Adipocyte (in vitro differentiated cells): Measurements from ENCODE around the gene PRKN.

Source experiments
- DNase-seq: peaks from one replicate; pipeline ENCODE4 v3.0.0-alpha.2; 2015; ENCODE audit warnings: low read depth
- H3K27me3 ChIP-seq: replicated peaks from 2 replicates; pipeline ENCODE4 v1.7.0; 2013; ENCODE audit warnings: mild to moderate bottlenecking, low read length, moderate library complexity; ENCODE audit not compliant: control insufficient read depth, insufficient read depth
- H3K36me3 ChIP-seq: 2 replicates; pipeline ENCODE4 v1.7.0; 2013; ENCODE audit warnings: low read length, mild to moderate bottlenecking, moderate library complexity; ENCODE audit not compliant: control insufficient read depth, insufficient read depth, severe bottlenecking
- H3K4me1 ChIP-seq: 2 replicates; pipeline ENCODE4 v1.7.0; 2013; ENCODE audit warnings: mild to moderate bottlenecking, low read length, moderate library complexity; ENCODE audit not compliant: control insufficient read depth, insufficient read depth
- H3K4me3 ChIP-seq: 2 replicates; pipeline ENCODE4 v1.7.0; 2013; ENCODE audit warnings: mild to moderate bottlenecking, low read length, moderate library complexity
- H3K9ac ChIP-seq: 2 replicates; pipeline ENCODE4 v1.7.0; 2013; ENCODE audit warnings: mild to moderate bottlenecking, low read length, moderate library complexity
- H3K9me3 ChIP-seq: 2 replicates; pipeline ENCODE4 v1.7.0; 2013; ENCODE audit warnings: mild to moderate bottlenecking, low read length, moderate library complexity; ENCODE audit not compliant: control insufficient read depth

The PRKN gene

DNA sequence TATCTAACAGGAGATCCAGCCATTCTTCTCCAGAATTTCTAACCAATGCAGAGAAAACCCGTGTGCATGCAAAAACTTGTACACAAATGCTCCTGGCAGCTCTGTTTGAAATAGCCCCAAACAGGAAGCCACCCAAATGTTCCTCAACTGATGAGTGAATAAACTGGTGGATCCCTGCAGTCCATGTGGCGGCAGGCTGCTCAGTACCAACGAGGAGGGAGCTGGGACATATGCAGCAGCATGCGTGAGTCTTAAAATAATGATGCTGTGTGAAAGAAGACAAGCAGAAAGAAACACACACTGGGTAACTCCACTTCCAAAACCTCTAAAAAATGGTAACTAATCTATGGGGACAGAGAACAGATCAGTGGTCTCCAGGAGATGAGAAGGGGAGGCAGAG, 911.6 kb downstream of the PRKN start:
- no peaks in the 10 kb centered on the region for H3K27me3 ChIP-seq
- no peaks in the 10 kb centered on the region for H3K9me3 ChIP-seq
- H3K4me1 ChIP-seq = no peaks in the 10 kb centered on the region

DNA sequence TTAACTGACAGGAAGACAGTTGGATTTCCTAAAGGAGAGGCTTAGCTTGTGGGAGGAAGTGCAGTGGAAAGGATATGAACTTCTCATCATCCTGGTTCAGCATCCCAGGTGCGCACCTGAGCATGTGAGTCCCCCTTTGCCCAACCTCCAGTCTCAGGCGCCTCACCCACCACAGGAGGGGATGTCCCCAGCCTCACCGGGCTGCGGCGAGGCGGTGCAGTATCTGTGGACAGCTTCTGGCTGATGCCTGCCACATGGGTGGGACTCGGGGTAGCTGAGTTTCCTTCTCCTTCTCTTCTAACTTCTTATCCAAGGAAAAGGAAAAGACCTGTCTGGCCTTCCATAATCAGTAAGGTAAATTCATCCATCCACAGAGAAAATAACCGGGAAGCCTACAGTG, 914.4 kb downstream of the PRKN start:
- no peak for DNase-seq
- H3K36me3 ChIP-seq = no peaks in the 10 kb centered on the region
- no peak overlapping the region for H3K9ac ChIP-seq
- no peak overlapping the region for H3K4me3 ChIP-seq
- no peaks in the 10 kb centered on the region for H3K9me3 ChIP-seq
- no peaks in the 10 kb centered on the region for H3K27me3 ChIP-seq
- no peaks in the 10 kb centered on the region for H3K4me1 ChIP-seq

More for the DNA sequence above, 911.6 kb downstream of the PRKN start:
- Histone ChIP-seq H3K4me3 (no peak overlapping the region), H3K36me3 (no peaks in the 10 kb centered on the region), H3K9ac (no peak overlapping the region)
- no peak for DNase-seq

DNA sequence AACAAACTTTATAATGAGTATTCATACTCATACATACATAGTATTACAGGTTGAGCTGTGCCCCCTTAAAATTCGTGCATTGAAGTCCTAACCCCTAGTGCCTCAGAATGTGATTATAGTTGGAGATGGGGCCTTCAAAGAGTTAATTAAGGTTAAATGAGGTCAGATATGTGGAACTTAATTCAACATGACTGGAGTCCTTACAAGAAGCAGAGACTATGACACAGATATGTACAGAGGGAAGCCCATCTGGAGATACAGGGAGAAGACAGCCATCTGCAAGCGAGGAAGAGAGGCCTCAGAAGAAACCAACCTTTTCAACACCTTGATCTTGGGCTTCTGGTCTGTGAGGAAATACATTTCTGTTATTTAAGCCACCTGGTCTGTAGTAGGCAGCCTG, 917.6 kb downstream of the PRKN start:
- Histone ChIP-seq H3K27me3 (no peaks in the 10 kb centered on the region), H3K9ac (no peak overlapping the region), H3K4me3 (no peak overlapping the region), H3K4me1 (no peaks in the 10 kb centered on the region), H3K9me3 (no peaks in the 10 kb centered on the region), H3K36me3 (no peaks in the 10 kb centered on the region)
- DNase-seq = no peak

DNA sequence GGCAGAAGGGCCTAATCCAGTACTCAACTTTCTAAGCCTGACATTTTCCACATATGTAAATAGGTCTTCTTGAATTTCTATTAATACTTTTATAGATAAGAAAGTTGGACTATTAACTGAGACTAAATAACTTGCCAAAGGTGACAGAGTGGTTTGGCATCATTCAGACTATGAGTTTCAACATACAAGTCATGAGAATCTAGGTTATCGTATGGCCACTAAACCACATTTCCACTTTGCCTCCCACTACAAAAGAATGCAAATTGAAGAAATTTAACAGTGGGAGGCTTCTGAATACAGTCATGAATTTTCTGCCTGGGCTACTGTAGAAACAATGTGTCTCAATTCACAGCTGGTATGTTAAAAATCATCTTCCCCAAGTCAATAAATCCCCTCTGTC, 922.7 kb downstream of the PRKN start:
- Histone ChIP-seq H3K36me3 (no peaks in the 10 kb centered on the region), H3K9ac (no peak overlapping the region), H3K9me3 (no peaks in the 10 kb centered on the region), H3K27me3 (no peaks in the 10 kb centered on the region), H3K4me3 (no peak overlapping the region), H3K4me1 (no peaks in the 10 kb centered on the region)
- no peak for DNase-seq

DNA sequence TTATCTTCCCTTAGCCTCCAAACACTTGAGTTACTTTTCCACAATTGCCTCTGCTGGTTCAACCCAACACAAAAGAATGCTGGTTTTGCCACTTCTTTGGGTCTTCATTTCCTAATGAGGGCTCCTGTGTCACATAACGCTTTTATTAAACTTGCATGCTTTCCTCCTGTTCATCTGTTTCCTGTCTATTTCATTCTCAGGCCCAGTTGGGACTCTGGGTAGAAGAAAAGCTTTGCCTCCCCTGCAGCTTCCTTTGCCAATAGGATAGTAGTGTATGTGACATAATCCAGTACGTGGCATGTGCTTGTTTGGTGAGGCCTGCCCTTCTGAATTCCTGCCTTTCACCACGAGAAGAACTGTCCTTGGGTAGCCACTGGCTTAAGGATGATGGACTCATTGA, 924.4 kb downstream of the PRKN start:
- Histone ChIP-seq H3K9me3 (no peaks in the 10 kb centered on the region), H3K36me3 (no peaks in the 10 kb centered on the region), H3K9ac (no peak overlapping the region), H3K4me1 (no peaks in the 10 kb centered on the region), H3K27me3 (no peaks in the 10 kb centered on the region), H3K4me3 (no peak overlapping the region)
- DNase-seq = no peak

DNA sequence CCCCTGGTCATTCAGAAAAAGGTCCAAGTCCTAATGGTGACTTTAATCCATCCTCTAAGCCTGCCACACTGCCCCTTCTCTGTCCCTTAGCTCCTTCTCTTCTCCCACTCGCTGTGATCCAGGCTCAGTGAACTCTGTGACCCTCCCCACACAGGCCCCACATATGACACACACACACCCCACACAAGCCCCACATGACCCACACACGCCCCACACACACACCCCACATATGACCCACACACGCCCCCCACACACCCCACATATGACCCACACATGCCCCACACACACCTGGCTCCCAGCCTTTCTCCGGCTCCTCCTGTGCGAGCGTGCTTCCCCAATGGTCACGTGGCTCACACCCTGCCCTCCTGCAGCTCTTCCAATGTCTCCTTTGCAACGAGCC, 925.3 kb downstream of the PRKN start:
- no peak overlapping the region for H3K9ac ChIP-seq
- no peak for DNase-seq

DNA sequence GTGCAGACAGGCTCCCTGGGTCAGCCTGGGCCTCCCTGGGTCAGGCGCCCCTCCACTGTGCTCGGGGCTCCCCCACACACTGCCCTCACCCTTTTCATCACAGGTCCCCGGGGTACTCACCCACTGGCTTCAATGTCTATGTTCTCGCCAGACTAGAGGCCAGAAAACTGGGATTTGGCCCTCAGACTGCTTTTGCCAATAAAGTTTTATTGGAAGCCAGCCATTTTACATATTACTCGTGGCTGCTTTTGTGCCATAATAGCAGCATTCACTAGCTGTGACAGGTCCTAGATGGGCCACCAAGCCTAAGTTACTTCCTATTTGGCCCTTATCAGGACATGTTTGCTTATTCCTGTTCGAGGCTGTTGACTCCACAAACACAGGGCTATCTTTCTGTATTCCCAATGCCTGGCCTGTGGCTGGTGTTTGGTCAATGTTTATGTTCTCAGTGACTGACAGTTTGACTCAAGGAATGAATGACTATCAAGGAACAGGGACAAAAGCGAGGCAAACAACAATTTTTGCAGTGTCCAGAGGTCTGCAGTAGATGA, 928.6 kb downstream of the PRKN start:
- Histone ChIP-seq H3K4me1 (no peaks in the 10 kb centered on the region), H3K27me3 (no peaks in the 10 kb centered on the region), H3K9me3 (no peaks in the 10 kb centered on the region), H3K36me3 (no peaks in the 10 kb centered on the region), H3K4me3 (no peak overlapping the region), H3K9ac (no peak overlapping the region)
- DNase-seq = no peak

More for the DNA sequence above, 925.3 kb downstream of the PRKN start:
- H3K4me3 ChIP-seq = no peak overlapping the region
- H3K27me3 ChIP-seq = no peaks in the 10 kb centered on the region
- no peaks in the 10 kb centered on the region for H3K9me3 ChIP-seq
- no peaks in the 10 kb centered on the region for H3K4me1 ChIP-seq
- no peaks in the 10 kb centered on the region for H3K36me3 ChIP-seq

DNA sequence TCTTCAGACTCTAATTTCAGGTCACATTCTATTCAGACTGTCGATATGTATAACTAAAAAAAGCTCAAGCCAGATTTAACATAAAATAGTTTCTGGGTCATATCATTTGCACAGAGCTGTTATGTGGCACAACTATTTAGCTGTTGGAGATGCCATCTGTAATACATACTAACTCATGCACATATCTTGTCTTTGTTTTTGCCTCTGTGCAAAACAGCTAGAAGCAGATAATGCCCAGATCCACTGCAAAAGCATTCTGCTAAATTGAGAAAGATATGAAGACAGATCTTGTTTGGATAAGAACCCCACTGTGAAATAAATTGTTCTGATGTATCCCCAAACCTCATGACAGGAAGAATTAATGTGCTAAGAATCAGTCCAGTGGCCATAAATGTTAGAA, 930.9 kb downstream of the PRKN start:
- no peak overlapping the region for H3K4me3 ChIP-seq
- H3K9me3 ChIP-seq = peaks cover 4% of the 10 kb centered on the region
- H3K36me3 ChIP-seq = no peaks in the 10 kb centered on the region
- H3K9ac ChIP-seq = no peak overlapping the region
- H3K27me3 ChIP-seq = no peaks in the 10 kb centered on the region
- no peaks in the 10 kb centered on the region for H3K4me1 ChIP-seq
- DNase-seq = no peak

DNA sequence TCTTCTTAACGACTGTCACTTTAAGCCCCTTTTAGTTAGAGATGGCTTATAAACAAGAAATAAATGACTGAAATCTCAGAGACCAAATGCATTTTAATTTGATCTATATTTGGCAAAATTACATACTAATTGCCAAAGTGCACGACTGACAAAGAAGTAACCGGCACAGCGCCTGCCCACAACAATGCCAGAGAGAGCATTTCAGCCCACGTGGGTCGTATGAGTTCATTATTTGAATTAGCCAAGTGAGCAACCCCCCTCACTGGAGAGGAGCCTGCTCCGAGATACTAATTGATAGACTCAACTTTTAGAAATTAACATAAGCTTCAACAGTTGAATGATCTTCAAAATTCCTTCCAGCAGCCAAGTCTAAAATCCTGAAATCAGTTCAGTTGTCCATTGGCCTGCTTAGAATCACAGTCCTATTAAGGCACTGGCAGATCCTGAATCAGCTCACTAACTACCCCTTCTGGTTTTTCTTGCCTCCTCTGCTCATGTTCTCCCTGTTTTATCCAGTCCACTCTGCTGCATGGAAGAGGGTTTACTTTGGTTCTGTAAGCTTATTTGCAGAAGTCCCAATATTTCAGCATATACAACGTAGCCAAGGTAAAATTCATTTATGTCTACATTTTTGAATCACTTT, 934.6 kb downstream of the PRKN start:
- H3K9me3 ChIP-seq = peaks cover 7% of the 10 kb centered on the region
- no peak overlapping the region for H3K4me3 ChIP-seq
- no peaks in the 10 kb centered on the region for H3K4me1 ChIP-seq
- no peak overlapping the region for H3K9ac ChIP-seq
- no peak for DNase-seq
- H3K27me3 ChIP-seq = no peaks in the 10 kb centered on the region
- no peaks in the 10 kb centered on the region for H3K36me3 ChIP-seq

DNA sequence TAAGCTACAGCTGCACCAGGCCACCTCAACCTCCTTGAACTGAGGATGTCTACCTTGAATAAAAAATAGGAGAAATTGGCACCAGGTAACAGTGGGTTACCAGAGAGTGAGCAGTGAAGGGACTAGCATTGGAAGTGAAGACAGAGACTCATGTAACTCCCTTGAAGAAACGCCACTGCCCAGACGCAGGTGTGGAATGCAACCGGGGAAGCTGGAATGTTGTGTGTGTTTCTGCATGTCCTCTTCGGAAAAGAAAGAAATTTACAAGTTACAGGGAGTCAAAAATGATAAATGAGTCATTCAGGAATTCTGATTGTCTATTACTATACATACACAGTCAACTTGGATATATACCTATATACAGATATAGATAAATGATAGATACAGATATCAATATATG, 939.0 kb downstream of the PRKN start:
- no peak overlapping the region for H3K9ac ChIP-seq
- DNase-seq = no peak
- no peaks in the 10 kb centered on the region for H3K36me3 ChIP-seq
- no peaks in the 10 kb centered on the region for H3K4me1 ChIP-seq
- H3K4me3 ChIP-seq = no peak overlapping the region
- no peaks in the 10 kb centered on the region for H3K27me3 ChIP-seq
- peaks cover 7% of the 10 kb centered on the region for H3K9me3 ChIP-seq

DNA sequence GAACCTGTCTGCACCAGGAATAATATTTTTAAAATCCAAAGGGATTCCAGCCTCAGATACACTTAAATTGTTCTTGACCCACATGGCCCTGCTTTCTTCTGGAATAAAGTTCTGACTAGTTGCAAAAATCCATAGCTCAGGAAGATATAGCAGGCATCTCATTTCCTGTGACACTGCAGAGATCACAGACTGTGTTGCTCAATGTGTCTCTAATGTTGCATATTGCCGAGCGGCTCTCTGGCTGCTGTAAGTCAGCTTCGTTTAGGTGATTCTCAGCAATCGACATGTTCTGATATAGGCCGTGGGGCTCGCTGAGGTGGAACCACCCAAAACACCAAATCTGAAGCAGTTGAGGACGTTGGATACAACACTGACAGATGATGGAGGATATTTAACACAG, 955.4 kb downstream of the PRKN start:
- H3K27me3 ChIP-seq = no peaks in the 10 kb centered on the region
- H3K4me1 ChIP-seq = no peaks in the 10 kb centered on the region
- no peak for DNase-seq
- H3K4me3 ChIP-seq = no peak overlapping the region
- H3K9me3 ChIP-seq = no peaks in the 10 kb centered on the region
- H3K36me3 ChIP-seq = no peaks in the 10 kb centered on the region
- no peak overlapping the region for H3K9ac ChIP-seq

DNA sequence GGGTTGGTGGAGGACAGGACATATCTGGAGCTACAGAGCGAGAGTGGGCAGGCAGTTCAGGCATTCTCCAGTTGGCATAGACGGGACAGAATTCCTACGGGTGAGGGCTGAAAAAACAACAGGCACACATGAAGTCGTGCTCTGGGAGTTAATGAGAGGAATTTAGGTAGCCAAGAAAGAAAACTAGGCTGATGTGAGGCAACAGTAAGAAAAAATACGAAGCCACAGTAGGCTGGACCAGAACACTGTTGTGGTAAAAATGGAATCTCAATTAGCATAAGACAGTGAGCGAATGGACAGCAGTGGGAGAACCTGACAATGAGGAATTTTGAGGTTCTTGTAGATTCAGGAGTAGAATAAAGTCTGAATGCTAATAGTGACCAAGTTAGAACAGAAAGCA, 965.6 kb downstream of the PRKN start:
- Histone ChIP-seq H3K36me3 (no peaks in the 10 kb centered on the region), H3K27me3 (no peaks in the 10 kb centered on the region), H3K9me3 (no peaks in the 10 kb centered on the region), H3K4me1 (peaks cover 4% of the 10 kb centered on the region), H3K9ac (no peak overlapping the region), H3K4me3 (no peak overlapping the region)
- no peak for DNase-seq
